Smooth muscle cell (in vitro differentiated cells): ENCODE results near the gene GPR27. TPM values are rescaled to one million over a fixed set of nuclear protein-coding genes. Genes with fewer than 3 reads are reported as not detected.

ENCODE experiments used
- DNase-seq: peaks from one replicate; lab custom pipeline; 2025; ENCODE audit not compliant: unreplicated experiment; lab: John Stamatoyannopoulos, UW
- H2AFZ ChIP-seq: fragments of 200-600 bp; sonication (generic); 2 replicates; pipeline ENCODE4 v1.6.0; 2016; ENCODE audit warnings: antibody characterized with exemption, low read depth, mild to moderate bottlenecking
- H3F3A ChIP-seq: fragments of 200-600 bp; sonication (generic); 2 replicates; pipeline ENCODE4 v1.6.0; 2017; ENCODE audit warnings: antibody characterized with exemption, low read depth
- H3K27ac ChIP-seq: fragments of 200-600 bp; sonication (generic); 2 replicates; pipeline ENCODE4 v1.5.1; 2016; ENCODE audit warnings: low read depth, mild to moderate bottlenecking
- H3K27me3 ChIP-seq: fragments of 200-600 bp; sonication (generic); 2 replicates; pipeline ENCODE4 v1.6.1; 2016; ENCODE audit warnings: low read depth, mild to moderate bottlenecking
- H3K36me3 ChIP-seq: fragments of 200-600 bp; sonication (generic); 2 replicates; pipeline ENCODE4 v1.5.1; 2016; ENCODE audit warnings: low read depth
- H3K4me1 ChIP-seq: fragments of 200-600 bp; sonication (generic); 2 replicates; pipeline ENCODE4 v1.5.1; 2016; ENCODE audit warnings: low read depth
- H3K4me2 ChIP-seq: fragments of 200-600 bp; sonication (generic); 2 replicates; pipeline ENCODE4 v1.6.0; 2016; ENCODE audit warnings: mild to moderate bottlenecking
- H3K4me3 ChIP-seq: fragments of 200-600 bp; sonication (generic); 2 replicates; pipeline ENCODE4 v1.5.1; 2016; ENCODE audit warnings: mild to moderate bottlenecking
- H3K79me2 ChIP-seq: fragments of 200-600 bp; sonication (generic); 2 replicates; pipeline ENCODE4 v1.6.0; 2016; ENCODE audit warnings: low read depth, mild to moderate bottlenecking
- H3K9ac ChIP-seq: fragments of 200-600 bp; sonication (generic); 2 replicates; pipeline ENCODE4 v1.6.0; 2016; ENCODE audit warnings: low read depth
- H3K9me3 ChIP-seq: fragments of 200-600 bp; sonication (generic); replicated peaks from 2 replicates; pipeline ENCODE4 v1.5.1; 2016; ENCODE audit warnings: low read depth
- H4K20me1 ChIP-seq: fragments of 200-600 bp; sonication (generic); 2 replicates; pipeline ENCODE4 v1.6.0; 2016; ENCODE audit warnings: low read depth
- WGBS: methylation state at CpG from one replicate; pipeline ENCODE4 v1.1.7; 2016; ENCODE audit warnings: low lambda C conversion rate; 5-methylcytosine and 5-hydroxymethylcytosine counted together
- polyA plus RNA-seq: library from polyadenylated mRNA; unstranded; fragments of >200 nt; fragmentation: Nextera tagmentation; extraction: Ambion mirVana; gene quantifications from 2 replicates; pipeline ENCODE4 v1.2.1, GENCODE V29; 2016
- total RNA-seq: library from RNA; depleted of rRNA; stranded (reverse); fragments of >200 nt; gene quantifications from 2 replicates; pipeline ENCODE4 v1.2.3, GENCODE V29; 2014
- TF ChIP-seq, protein P1 (sequence below): fragments of 200-600 bp; sonication (generic); IDR thresholded peaks from 2 replicates; pipeline ENCODE4 v1.5.1; 2017; ENCODE audit warnings: borderline replicate concordance, mild to moderate bottlenecking, antibody characterized with exemption; ENCODE audit not compliant: insufficient read depth, poor library complexity, severe bottlenecking

The GPR27 gene
- total and polyA plus RNA-seq, 2 experiments from 2014 or later = 0.50 to 1.2 TPM

DNA sequence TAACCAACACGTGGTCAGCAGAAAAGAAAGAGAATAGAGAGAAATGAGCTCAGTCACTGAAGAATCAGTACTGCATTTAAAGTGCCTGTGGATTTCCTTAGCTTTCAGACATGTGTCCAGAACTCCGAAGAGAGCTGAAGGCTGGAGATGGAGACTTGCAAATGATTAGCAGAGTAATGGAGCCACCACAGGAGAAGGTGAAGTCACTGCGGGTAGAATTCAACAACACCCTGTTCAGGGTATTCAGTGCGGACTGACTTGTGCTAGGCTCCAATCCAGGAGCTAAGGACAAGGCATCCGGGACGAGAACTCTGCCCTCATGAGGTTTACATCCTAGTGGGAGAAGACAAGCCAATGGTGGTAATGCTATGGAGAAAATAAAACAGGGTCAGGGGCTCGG, 32.7 kb upstream of the GPR27 start:
- Histone ChIP-seq H3K9ac (no peak overlapping the region), H3K4me1 (peaks cover 5% of the 10 kb centered on the region), H3K79me2 (no peaks in the 10 kb centered on the region), H3K36me3 (no peaks in the 10 kb centered on the region), H3K4me3 (no peak overlapping the region), H3K27ac (no peak overlapping the region), H3K4me2 (no peak overlapping the region), H4K20me1 (no peaks in the 10 kb centered on the region), H3K9me3 (no peaks in the 10 kb centered on the region), H3K27me3 (peaks cover 33% of the 10 kb centered on the region), H3F3A (no peaks in the 10 kb centered on the region), H2AFZ (no peak overlapping the region)
- DNase-seq = no peak
- TF ChIP-seq, protein P1, sequence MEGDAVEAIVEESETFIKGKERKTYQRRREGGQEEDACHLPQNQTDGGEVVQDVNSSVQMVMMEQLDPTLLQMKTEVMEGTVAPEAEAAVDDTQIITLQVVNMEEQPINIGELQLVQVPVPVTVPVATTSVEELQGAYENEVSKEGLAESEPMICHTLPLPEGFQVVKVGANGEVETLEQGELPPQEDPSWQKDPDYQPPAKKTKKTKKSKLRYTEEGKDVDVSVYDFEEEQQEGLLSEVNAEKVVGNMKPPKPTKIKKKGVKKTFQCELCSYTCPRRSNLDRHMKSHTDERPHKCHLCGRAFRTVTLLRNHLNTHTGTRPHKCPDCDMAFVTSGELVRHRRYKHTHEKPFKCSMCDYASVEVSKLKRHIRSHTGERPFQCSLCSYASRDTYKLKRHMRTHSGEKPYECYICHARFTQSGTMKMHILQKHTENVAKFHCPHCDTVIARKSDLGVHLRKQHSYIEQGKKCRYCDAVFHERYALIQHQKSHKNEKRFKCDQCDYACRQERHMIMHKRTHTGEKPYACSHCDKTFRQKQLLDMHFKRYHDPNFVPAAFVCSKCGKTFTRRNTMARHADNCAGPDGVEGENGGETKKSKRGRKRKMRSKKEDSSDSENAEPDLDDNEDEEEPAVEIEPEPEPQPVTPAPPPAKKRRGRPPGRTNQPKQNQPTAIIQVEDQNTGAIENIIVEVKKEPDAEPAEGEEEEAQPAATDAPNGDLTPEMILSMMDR = no peak
- WGBS = 95% methylated on average over 7 of the region's 7 CpGs

DNA sequence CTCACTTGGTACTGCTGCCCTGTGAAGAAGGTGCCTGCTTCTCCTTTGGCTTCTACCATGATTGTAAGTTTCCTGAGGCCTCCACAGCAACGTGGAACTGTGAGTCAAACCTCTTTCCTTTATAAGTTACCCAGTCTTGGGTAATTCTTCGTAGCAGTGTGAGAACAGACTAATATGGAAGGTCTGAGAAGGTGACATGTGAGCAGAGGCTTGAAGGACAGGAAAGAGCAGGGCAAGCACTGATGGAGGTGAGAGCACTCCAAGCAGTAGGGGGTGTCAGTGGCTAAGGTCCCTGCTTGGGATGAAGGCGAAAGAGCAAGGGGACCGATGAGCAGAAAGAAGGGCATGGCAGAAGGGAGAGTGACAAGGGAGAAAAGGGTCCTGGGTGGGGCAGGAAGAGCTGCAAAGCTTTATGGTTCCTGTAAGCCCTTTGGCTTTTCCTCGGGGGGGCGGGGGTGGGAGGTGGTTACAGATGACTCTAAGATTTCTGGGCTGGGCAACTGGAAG, 32.0 kb upstream of the GPR27 start:
- no peaks in the 10 kb centered on the region for H3F3A ChIP-seq
- no peaks in the 10 kb centered on the region for H3K79me2 ChIP-seq
- H3K27me3 ChIP-seq = peaks cover 33% of the 10 kb centered on the region
- H3K27ac ChIP-seq = no peak overlapping the region
- no peak overlapping the region for H2AFZ ChIP-seq
- TF ChIP-seq, protein P1 = no peak
- no peak overlapping the region for H3K4me3 ChIP-seq
- H4K20me1 ChIP-seq = no peaks in the 10 kb centered on the region
- H3K9ac ChIP-seq = no peak overlapping the region
- no peak overlapping the region for H3K4me2 ChIP-seq
- H3K9me3 ChIP-seq = no peaks in the 10 kb centered on the region
- H3K4me1 ChIP-seq = peaks cover 5% of the 10 kb centered on the region
- no peak for DNase-seq
- 87% methylated on average over 6 of the region's 6 CpGs for WGBS
- H3K36me3 ChIP-seq = no peaks in the 10 kb centered on the region

DNA sequence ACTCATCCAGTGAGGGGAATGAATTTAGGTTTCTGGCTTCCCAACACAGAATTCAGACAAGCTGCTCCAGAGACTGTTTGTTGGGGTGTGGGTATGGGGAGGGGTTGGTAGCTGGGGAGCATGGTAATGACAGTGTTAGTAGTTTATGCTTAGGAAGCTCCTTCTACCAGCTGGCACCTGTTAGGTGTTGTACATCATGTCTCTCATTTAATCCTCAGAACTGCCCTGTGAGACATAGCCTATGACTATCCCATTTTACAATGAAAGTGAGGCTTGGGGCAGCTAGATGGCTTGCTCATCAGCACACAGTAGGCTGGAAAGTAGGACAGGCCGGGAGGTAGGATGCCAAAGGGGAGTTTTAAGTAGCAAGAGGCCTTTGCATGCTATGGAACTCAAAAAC, 31.0 kb upstream of the GPR27 start:
- Histone ChIP-seq H3F3A (no peaks in the 10 kb centered on the region), H3K4me1 (peaks cover 5% of the 10 kb centered on the region), H3K4me2 (no peak overlapping the region), H2AFZ (no peak overlapping the region), H4K20me1 (no peaks in the 10 kb centered on the region), H3K9ac (no peak overlapping the region), H3K36me3 (no peaks in the 10 kb centered on the region), H3K9me3 (no peaks in the 10 kb centered on the region), H3K27ac (no peak overlapping the region), H3K27me3 (peaks cover 41% of the 10 kb centered on the region), H3K79me2 (no peaks in the 10 kb centered on the region), H3K4me3 (no peak overlapping the region)
- WGBS = 100% methylated on average over 1 of the region's 1 CpG
- DNase-seq = no peak
- TF ChIP-seq, protein P1 = no peak

DNA sequence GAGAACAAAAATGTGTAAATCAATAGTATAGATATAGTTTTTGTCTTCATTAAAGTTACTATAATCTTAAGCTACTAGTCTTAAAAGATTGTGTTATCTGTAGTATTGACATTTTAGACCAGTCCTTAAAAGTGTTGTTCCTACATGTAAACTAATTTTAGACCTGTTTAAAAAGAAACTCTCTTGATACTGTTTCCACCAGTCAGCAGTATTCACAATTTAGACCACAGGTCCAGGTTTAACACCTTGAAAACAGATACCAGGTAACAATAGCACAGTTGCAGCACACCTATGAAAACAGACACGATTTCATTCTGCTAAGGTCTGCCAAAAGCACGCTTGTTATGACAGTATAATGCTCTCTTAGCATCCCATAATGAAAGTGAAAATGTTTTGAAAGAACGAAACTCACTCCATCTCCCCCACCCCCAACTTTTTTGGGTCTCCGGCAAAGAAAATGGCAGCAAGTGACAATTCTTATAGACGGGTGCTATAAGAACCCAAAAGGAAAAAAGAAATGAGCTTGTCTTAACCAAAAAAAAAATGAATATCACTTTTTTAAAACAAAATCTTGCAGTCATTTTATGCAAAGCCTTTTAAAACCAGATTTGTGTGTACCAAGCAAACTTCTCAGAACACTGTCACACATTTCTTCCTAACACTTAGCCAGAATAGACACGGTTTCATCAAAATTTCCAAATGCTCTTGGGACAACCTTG, 30.0 kb upstream of the GPR27 start:
- Histone ChIP-seq H3K4me2 (no peak overlapping the region), H2AFZ (no peak overlapping the region), H4K20me1 (no peaks in the 10 kb centered on the region), H3K9ac (no peak overlapping the region), H3K79me2 (no peaks in the 10 kb centered on the region), H3K27ac (no peak overlapping the region), H3K9me3 (no peaks in the 10 kb centered on the region), H3K36me3 (no peaks in the 10 kb centered on the region), H3K27me3 (peaks cover 50% of the 10 kb centered on the region), H3K4me1 (peaks cover 5% of the 10 kb centered on the region), H3F3A (no peaks in the 10 kb centered on the region), H3K4me3 (no peak overlapping the region)
- no peak for DNase-seq
- WGBS = 84% methylated on average over 6 of the region's 6 CpGs
- TF ChIP-seq, protein P1 = no peak
